ENCODE results near the gene ZDHHC15. TPM values are rescaled to one million over a fixed set of nuclear protein-coding genes. Genes with fewer than 3 reads are reported as not detected.
"Not testable (repeated sequence)": the region's sequence is repeated elsewhere in the genome, so short reads cannot be mapped to it uniquely, and the experiment has no call there.

Gene ZDHHC15
- total and polyA plus RNA-seq, 2 donors (not counting 1 experiment from before 2014, with no cell fraction given), result 0.09 to 0.17 TPM

DNA sequence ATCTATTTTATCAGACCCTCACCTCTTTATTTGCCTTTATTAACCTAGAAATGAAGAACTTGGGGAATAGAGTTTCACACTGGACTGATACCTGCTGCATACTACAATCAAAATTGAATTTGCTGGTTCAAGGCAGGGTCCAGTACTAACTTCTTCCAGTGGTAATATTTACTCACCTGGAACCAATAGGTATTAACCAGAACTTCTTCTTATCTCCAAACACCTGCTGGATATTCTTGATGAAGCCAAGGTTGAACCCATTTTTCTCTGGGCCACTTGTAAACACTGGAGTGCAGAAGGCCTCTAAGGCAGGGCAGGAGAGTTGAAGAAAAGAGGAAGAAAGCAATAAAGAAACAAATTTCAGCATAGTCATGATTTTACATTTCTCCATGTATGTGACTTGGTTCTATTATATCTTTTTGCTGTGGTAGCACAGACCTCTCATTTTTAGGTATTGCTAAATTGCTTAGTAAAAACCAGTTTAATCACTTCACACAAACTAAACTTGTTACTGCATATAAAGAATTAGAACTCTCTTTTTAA lies 101.1 kb downstream of the ZDHHC15 start:
- no peaks in the 10 kb centered on the region for H3K4me1 ChIP-seq (ENCODE audit: control insufficient read depth, extremely low read depth, insufficient read depth, low read length)
- H3K4me2 ChIP-seq (ENCODE audit: extremely low read depth, insufficient read depth, low read length), result no peak overlapping the region
- TF ChIP-seq CTCF (conservative IDR thresholded peaks at IDR 0.05 in 1 of 2, IDR thresholded peaks at IDR 0.05 in 1 of 2; ENCODE audit: low read depth in 1 of 2, low read length in 2 of 2) (no peak), EZH2 (IDR thresholded peaks at IDR 0.05; ENCODE audit: low read length, missing control alignments) (no peak)
- DNase-seq (ENCODE audit: low read depth in 2 of 2), result no peak
- no peaks in the 10 kb centered on the region for H3K79me2 ChIP-seq (ENCODE audit: control insufficient read depth, insufficient read depth, low read length)
- H3K27ac ChIP-seq (ENCODE audit: insufficient read depth, low read length), result no peak overlapping the region
- no peak overlapping the region for H2AFZ ChIP-seq (ENCODE audit: low read length)
- H3K4me3 ChIP-seq (replicated peaks in 1 of 4; ENCODE audit: control extremely low read depth in 1 of 4, insufficient read depth in 1 of 4, low read depth in 3 of 4, low read length in 4 of 4), result no peak overlapping the region
- no peaks in the 10 kb centered on the region for H3K36me3 ChIP-seq (ENCODE audit: control insufficient read depth, insufficient read depth, low read length)
- H3K9ac ChIP-seq (ENCODE audit: insufficient read depth, low read length), result no peak overlapping the region
- no peaks in the 10 kb centered on the region for H3K27me3 ChIP-seq (ENCODE audit: control insufficient read depth, insufficient read depth, low read length)
- no peaks in the 10 kb centered on the region for H4K20me1 ChIP-seq (ENCODE audit: control insufficient read depth, extremely low read depth, insufficient read depth, low read length)
- no peaks in the 10 kb centered on the region for H3K9me3 ChIP-seq (ENCODE audit: control insufficient read depth, insufficient read depth, low read depth, low read length)

DNA sequence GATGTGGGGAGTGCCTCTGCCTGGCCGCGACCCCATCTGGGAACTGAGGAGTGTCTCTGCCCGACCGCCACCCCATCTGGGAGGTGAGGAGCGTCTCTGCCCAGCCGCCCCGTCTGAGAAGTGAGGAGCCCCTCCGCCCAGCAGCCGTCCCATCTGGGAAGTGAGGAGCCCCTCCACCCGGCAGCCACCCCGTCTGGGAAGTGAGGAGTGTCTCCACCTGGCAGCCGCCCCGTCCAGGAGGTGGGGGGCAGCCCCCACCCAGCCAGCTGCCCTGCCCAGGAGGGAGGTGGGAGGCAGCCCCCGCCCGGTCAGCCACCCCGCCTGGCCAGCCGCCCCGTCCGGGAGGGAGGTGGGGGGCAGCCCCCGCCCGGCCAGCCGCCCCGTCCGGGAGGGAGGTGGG lies 115.7 kb downstream of the ZDHHC15 start:
- not testable (repeated sequence) for DNase-seq (ENCODE audit: low read depth in 2 of 2); H3K4me2 ChIP-seq (ENCODE audit: extremely low read depth, insufficient read depth, low read length)

DNA sequence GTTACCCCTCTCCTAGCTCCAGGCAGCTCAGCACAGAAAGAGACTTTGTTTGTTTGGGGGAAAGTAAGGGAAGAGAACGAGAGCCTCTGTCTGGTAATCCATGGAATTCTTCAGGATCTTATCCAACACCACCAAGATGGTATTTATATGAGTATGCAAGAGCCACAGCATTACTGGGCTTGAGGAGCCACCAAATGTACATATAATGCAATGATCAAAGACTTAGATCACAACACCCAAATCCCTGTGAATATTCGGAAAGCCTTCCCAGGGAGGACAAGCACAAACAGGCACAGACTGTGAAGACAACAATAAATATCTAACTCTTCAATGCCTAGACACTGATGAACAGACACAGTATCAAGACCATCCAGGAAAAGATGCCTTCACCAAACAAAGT lies 132.4 kb downstream of the ZDHHC15 start:
- no peak overlapping the region for H3K4me3 ChIP-seq (replicated peaks in 1 of 4; ENCODE audit: control extremely low read depth in 1 of 4, insufficient read depth in 1 of 4, low read depth in 3 of 4, low read length in 4 of 4)
- no peaks in the 10 kb centered on the region for H3K79me2 ChIP-seq (ENCODE audit: control insufficient read depth, insufficient read depth, low read length)
- no peak for TF ChIP-seq EZH2 (IDR thresholded peaks at IDR 0.05; ENCODE audit: low read length, missing control alignments)
- no peak for TF ChIP-seq CTCF (conservative IDR thresholded peaks at IDR 0.05 in 1 of 2, IDR thresholded peaks at IDR 0.05 in 1 of 2; ENCODE audit: low read depth in 1 of 2, low read length in 2 of 2)
- no peak overlapping the region for H3K9ac ChIP-seq (ENCODE audit: insufficient read depth, low read length)
- H3K9me3 ChIP-seq (ENCODE audit: control insufficient read depth, insufficient read depth, low read depth, low read length), result no peaks in the 10 kb centered on the region
- no peak overlapping the region for H3K27ac ChIP-seq (ENCODE audit: insufficient read depth, low read length)
- no peak for DNase-seq (ENCODE audit: low read depth in 2 of 2)
- H3K36me3 ChIP-seq (ENCODE audit: control insufficient read depth, insufficient read depth, low read length), result no peaks in the 10 kb centered on the region
- no peak overlapping the region for H2AFZ ChIP-seq (ENCODE audit: low read length)
- no peaks in the 10 kb centered on the region for H3K4me1 ChIP-seq (ENCODE audit: control insufficient read depth, extremely low read depth, insufficient read depth, low read length)
- no peak overlapping the region for H3K4me2 ChIP-seq (ENCODE audit: extremely low read depth, insufficient read depth, low read length)
- H4K20me1 ChIP-seq (ENCODE audit: control insufficient read depth, extremely low read depth, insufficient read depth, low read length), result no peaks in the 10 kb centered on the region
- no peaks in the 10 kb centered on the region for H3K27me3 ChIP-seq (ENCODE audit: control insufficient read depth, insufficient read depth, low read length)

More for the DNA sequence above, 115.7 kb downstream of the ZDHHC15 start:
- H3K4me1 ChIP-seq (ENCODE audit: control insufficient read depth, extremely low read depth, insufficient read depth, low read length); H3K4me3 ChIP-seq (replicated peaks in 1 of 4; ENCODE audit: control extremely low read depth in 1 of 4, insufficient read depth in 1 of 4, low read depth in 3 of 4, low read length in 4 of 4); H4K20me1 ChIP-seq (ENCODE audit: control insufficient read depth, extremely low read depth, insufficient read depth, low read length); H3K36me3 ChIP-seq (ENCODE audit: control insufficient read depth, insufficient read depth, low read length); H3K27ac ChIP-seq (ENCODE audit: insufficient read depth, low read length); H2AFZ ChIP-seq (ENCODE audit: low read length); H3K9ac ChIP-seq (ENCODE audit: insufficient read depth, low read length); H3K9me3 ChIP-seq (ENCODE audit: control insufficient read depth, insufficient read depth, low read depth, low read length); H3K79me2 ChIP-seq (ENCODE audit: control insufficient read depth, insufficient read depth, low read length); H3K27me3 ChIP-seq (ENCODE audit: control insufficient read depth, insufficient read depth, low read length): not testable (repeated sequence)

Data from fibroblast of lung (primary cell).